ENCODE measurements around the gene PODXL. TPM values are rescaled to one million over a fixed set of nuclear protein-coding genes. Genes with fewer than 3 reads are reported as not detected.
A peak's percentile ranks its signal among the peaks of the same experiment; 100 is the strongest.

The PODXL gene
- total RNA-seq, 1 experiment from 2014 or later: 44.2 TPM

- Histone ChIP-seq H3K9me3 (ENCODE audit: low read length) (no peaks in the 10 kb centered on the region), H3F3A (ENCODE audit: low read length, unreplicated experiment) (no peaks in the 10 kb centered on the region), H3K4me3 (ENCODE audit: low read length) (peak overlapping the region; percentile 95), H3K4me2 (ENCODE audit: low read length) (peak overlapping the region; percentile 94), H3K27me3 (ENCODE audit: low read length) (no peaks in the 10 kb centered on the region), H3K36me3 (ENCODE audit: low read depth, low read length) (0 out of 2 replicates have a peak, but pooled peaks cover 4% of the 10 kb centered on the region), H4K20me1 (ENCODE audit: low read length) (peaks cover 18% of the 10 kb centered on the region; the same call in 1 of the 2 replicates), H3K4me1 (ENCODE audit: insufficient read depth, low read length) (peaks cover 29% of the 10 kb centered on the region), H3K9me2 (replicated peaks; ENCODE audit: low read length) (no peaks in the 10 kb centered on the region), H3K27ac (ENCODE audit: low read length) (no peak overlapping the region), H3K79me2 (ENCODE audit: low read length) (peaks cover 61% of the 10 kb centered on the region), H3K9ac (ENCODE audit: low read length) (peak overlapping the region; percentile 71), H2AFZ (ENCODE audit: low read length) (peak overlapping the region; percentile 86)
- no TSS peak for BruUV-seq (replicated peaks)
- DNase-seq (no peak), ATAC-seq (no peak)
- POLR2A ChIA-PET (ENCODE audit: unreplicated experiment): no interaction called here
- TF ChIP-seq EZH2phosphoT487 (IDR thresholded peaks at IDR 0.05; ENCODE audit: borderline replicate concordance, low read length): no peak
- no peak for TF ChIP-seq CTCF (conservative IDR thresholded peaks at IDR 0.05; ENCODE audit: low read depth, low read length)
- TF ChIP-seq EZH2 (IDR thresholded peaks at IDR 0.05; ENCODE audit: low read length, unreplicated experiment): no peak
- CTCF ChIA-PET: no interaction called here
- intact Hi-C loops (cut with micrococcal nuclease): loop anchor here (2.0 to 5.0 kb wide), 5 partner anchors 14 to 98 kb away; no protein-coding TSS in a partner anchor
Observed at GRCh38 chr7:131554880-131555516, 1.4 kb downstream of the PODXL start.

DNA sequence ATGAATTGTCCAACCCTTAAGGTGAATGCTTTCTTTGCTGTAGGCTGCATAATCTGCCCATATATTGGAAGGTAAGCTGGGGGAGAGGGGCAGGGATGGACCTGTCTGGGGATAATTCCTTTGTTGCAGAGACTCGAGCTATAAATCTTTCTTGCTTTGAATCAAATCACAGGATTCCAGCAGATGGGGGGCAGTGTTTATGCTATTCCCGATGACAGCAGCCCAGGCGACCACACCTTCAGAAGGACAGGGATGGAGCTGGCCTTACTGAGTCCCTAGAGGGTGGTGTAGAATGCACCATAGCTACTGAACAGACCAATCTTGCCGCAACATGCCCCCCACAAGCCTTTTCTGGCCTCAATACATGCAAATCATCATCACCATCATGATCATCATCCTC, 2.5 kb downstream of the PODXL start:
- TF ChIP-seq CTCF (conservative IDR thresholded peaks at IDR 0.05; ENCODE audit: low read depth, low read length) (no peak), EZH2phosphoT487 (IDR thresholded peaks at IDR 0.05; ENCODE audit: borderline replicate concordance, low read length) (no peak), EZH2 (IDR thresholded peaks at IDR 0.05; ENCODE audit: low read length, unreplicated experiment) (no peak)
- DNase-seq (no peak), ATAC-seq (no peak)
- Histone ChIP-seq H3K9ac (ENCODE audit: low read length) (no peak overlapping the region), H3K36me3 (ENCODE audit: low read depth, low read length) (0 out of 2 replicates have a peak, but pooled peaks cover 4% of the 10 kb centered on the region), H3K4me1 (ENCODE audit: insufficient read depth, low read length) (peaks cover 29% of the 10 kb centered on the region), H3K9me3 (ENCODE audit: low read length) (no peaks in the 10 kb centered on the region), H3K9me2 (replicated peaks; ENCODE audit: low read length) (no peaks in the 10 kb centered on the region), H3K4me3 (ENCODE audit: low read length) (peak overlapping the region; percentile 95), H3K4me2 (ENCODE audit: low read length) (peak overlapping the region; percentile 94), H3K27ac (ENCODE audit: low read length) (no peak overlapping the region), H3K27me3 (ENCODE audit: low read length) (no peaks in the 10 kb centered on the region), H4K20me1 (ENCODE audit: low read length) (peaks cover 18% of the 10 kb centered on the region; the same call in 1 of the 2 replicates), H2AFZ (ENCODE audit: low read length) (no peak overlapping the region), H3K79me2 (ENCODE audit: low read length) (peaks cover 72% of the 10 kb centered on the region), H3F3A (ENCODE audit: low read length, unreplicated experiment) (no peaks in the 10 kb centered on the region)
- no TSS peak for BruUV-seq (replicated peaks)
- intact Hi-C loops (cut with micrococcal nuclease): loop anchor here (2.0 kb wide), 2 partner anchors 13 to 99 kb away; no protein-coding TSS in a partner anchor
- CTCF ChIA-PET: interaction anchor here (0.7 kb wide), 1 partner anchor 79 kb away, joined by 3 read pairs; no protein-coding TSS in a partner anchor
- POLR2A ChIA-PET (ENCODE audit: unreplicated experiment): no interaction called here

DNA sequence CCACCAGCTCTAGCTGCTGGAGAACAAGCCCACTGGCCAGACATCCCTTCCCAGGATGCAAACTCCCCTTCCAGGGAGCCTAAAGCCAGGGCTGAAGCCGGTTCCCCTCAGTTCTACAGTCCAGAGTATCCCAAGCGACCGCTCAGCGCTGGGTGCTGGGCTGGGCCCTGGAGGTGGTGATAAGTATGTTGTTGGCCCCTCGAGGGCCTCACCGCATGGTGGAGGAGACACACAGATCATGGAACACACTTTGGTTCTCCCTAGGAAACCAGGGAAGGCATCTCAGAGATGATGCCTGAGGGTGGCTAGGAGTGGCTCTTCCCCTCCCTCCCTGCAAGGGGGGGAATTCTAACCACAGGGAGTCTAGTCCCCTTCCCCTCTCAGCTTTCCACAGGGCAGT, 4.4 kb downstream of the PODXL start:
- Histone ChIP-seq H2AFZ (ENCODE audit: low read length) (no peak overlapping the region), H3K9me2 (replicated peaks; ENCODE audit: low read length) (no peaks in the 10 kb centered on the region), H3K4me2 (ENCODE audit: low read length) (no peak overlapping the region), H3K27me3 (ENCODE audit: low read length) (no peaks in the 10 kb centered on the region), H3K27ac (ENCODE audit: low read length) (no peak overlapping the region), H3K79me2 (ENCODE audit: low read length) (peaks cover 91% of the 10 kb centered on the region), H3F3A (ENCODE audit: low read length, unreplicated experiment) (no peaks in the 10 kb centered on the region), H3K9ac (ENCODE audit: low read length) (no peak overlapping the region), H3K4me3 (ENCODE audit: low read length) (no peak overlapping the region), H3K9me3 (ENCODE audit: low read length) (no peaks in the 10 kb centered on the region), H4K20me1 (ENCODE audit: low read length) (peaks cover 18% of the 10 kb centered on the region; the same call in 1 of the 2 replicates), H3K36me3 (ENCODE audit: low read depth, low read length) (0 out of 2 replicates have a peak, but pooled peaks cover 4% of the 10 kb centered on the region), H3K4me1 (ENCODE audit: insufficient read depth, low read length) (peaks cover 18% of the 10 kb centered on the region)
- ChIA-PET POLR2A (ENCODE audit: unreplicated experiment) (no interaction called here), CTCF (no interaction called here)
- ATAC-seq (no peak), DNase-seq (no peak)
- TF ChIP-seq EZH2 (IDR thresholded peaks at IDR 0.05; ENCODE audit: low read length, unreplicated experiment) (no peak), CTCF (conservative IDR thresholded peaks at IDR 0.05; ENCODE audit: low read depth, low read length) (no peak), EZH2phosphoT487 (IDR thresholded peaks at IDR 0.05; ENCODE audit: borderline replicate concordance, low read length) (no peak)
- no TSS peak for BruUV-seq (replicated peaks)
- intact Hi-C loops (cut with micrococcal nuclease): no loop called here
